ENCODE data around the gene INTS7. TPM values are rescaled to one million over a fixed set of nuclear protein-coding genes. Genes with fewer than 3 reads are reported as not detected.

The INTS7 gene
- 10 to 100 TPM; 11.1 to 16.5 (median 14.8) TPM for total RNA-seq
- 1 to 10 TPM; 5.4 to 6.3 (median 6.0) TPM for polyA plus RNA-seq
- long read RNA-seq, donor 1, full-length matches to known transcripts = 3 of 3 reads
- long read RNA-seq, donor 1, partial matches to known transcripts = 0 of 3 reads
- long read RNA-seq, donor 1, other reads (novel, unspliced or antisense) = 0 of 3 reads
- long read RNA-seq, donor 2 = 0 reads

- Histone ChIP-seq H3K4me3 (peak within 1 kb of the TSS; percentile 47 to 77 (median 65)), H3K27ac (peak within 1 kb of the TSS; percentile 83 to 93 (median 90)), H3K36me3 (no peaks in the 10 kb centered on the region), H3K9me3 (no peaks in the 10 kb centered on the region), H3K4me1 (peaks cover 18 to 70% (median 49%) of the 10 kb centered on the region in 6 donors), H3K27me3 (replicated peaks in 1 of 7) (no peaks in the 10 kb centered on the region)
- intact Hi-C loops (cut with DNase I; ENCODE audit: low total_unique reads) = loop anchor here (10.0 kb wide), 2 partner anchors 200 to 360 kb away; partner anchors contain the start of genes LPGAT1 and NEK2
- peak; percentile 99 for DNase-seq
- TF ChIP-seq CTCF (IDR thresholded peaks at IDR 0.05 in 8 of 11, conservative IDR thresholded peaks at IDR 0.05 in 3 of 11) (peak; percentile 88 to 97 (median 94)), POLR2AphosphoS5 (IDR thresholded peaks at IDR 0.05) (peak; percentile 76 to 88 (median 86)), POLR2A (IDR thresholded peaks at IDR 0.05) (no peak)
- 0 to 1% (median 0%) methylated on average over 50 to 53 of the region's 53 CpGs for WGBS, 5 donors
Observed at GRCh38 chr1:212035123-212035834, at the start of gene INTS7, which contains the start of gene DTL. Gene INTS7 (minus strand): TSS chr1:212035557. CDS start chr1:212035437, 120 bp downstream. Gene DTL (plus strand): TSS chr1:212035748. CDS start chr1:212035891, 143 bp downstream.

DNA sequence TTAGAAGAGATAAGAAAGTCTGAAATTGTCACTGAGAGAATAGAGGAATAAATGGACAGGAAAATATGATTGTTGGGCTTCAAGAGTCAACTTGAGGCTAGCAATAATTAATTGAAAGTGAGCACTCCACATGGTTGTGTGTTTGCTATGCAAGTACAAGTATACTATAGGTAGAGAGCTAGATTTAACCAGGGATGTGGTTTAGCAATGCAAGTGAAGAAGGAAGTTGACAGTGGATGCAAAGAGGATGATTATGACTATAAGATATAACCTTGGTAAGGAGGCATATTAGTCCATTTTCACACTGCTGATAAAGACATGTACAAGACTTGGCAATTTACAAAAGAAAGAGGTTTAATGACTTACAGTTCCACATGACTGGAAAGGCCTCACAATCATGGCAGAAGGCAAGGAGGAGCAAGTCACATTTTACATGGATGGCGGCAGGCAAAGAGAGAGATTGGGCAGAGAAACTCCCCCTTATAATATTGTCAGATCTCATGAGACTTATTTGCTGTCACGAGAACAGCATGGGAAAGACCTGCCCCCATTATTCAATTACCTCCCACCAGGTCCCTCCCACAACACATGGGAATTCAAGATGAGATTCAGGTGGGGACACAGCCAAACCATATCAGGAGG, 47.5 kb upstream of the INTS7 start:
- Histone ChIP-seq H3K9me3 (no peaks in the 10 kb centered on the region), H3K27me3 (replicated peaks in 1 of 7) (no peaks in the 10 kb centered on the region), H3K4me1 (peaks cover 0 to 3% (median 1%) of the 10 kb centered on the region in 6 donors), H3K4me3 (no peak overlapping the region), H3K27ac (no peak overlapping the region), H3K36me3 (peaks cover 0 to 16% (median 0%) of the 10 kb centered on the region in 6 donors)
- intact Hi-C loops (cut with DNase I; ENCODE audit: low total_unique reads) = no loop called here
- DNase-seq = no peak
- 96 to 100% (median 98%) methylated on average over 2 of the region's 2 CpGs for WGBS, 5 donors
- TF ChIP-seq POLR2AphosphoS5 (IDR thresholded peaks at IDR 0.05) = no peak
- TF ChIP-seq POLR2A (IDR thresholded peaks at IDR 0.05) = no peak
- no peak for TF ChIP-seq CTCF (IDR thresholded peaks at IDR 0.05 in 8 of 11, conservative IDR thresholded peaks at IDR 0.05 in 3 of 11)

- Histone ChIP-seq H3K4me3 (no peak overlapping the region), H3K27me3 (replicated peaks in 1 of 7) (no peaks in the 10 kb centered on the region), H3K9me3 (no peaks in the 10 kb centered on the region), H3K4me1 (no peaks in the 10 kb centered on the region), H3K27ac (no peak overlapping the region), H3K36me3 (peaks cover 0 to 16% (median 0%) of the 10 kb centered on the region in 6 donors)
- TF ChIP-seq POLR2A (IDR thresholded peaks at IDR 0.05) (no peak), CTCF (IDR thresholded peaks at IDR 0.05 in 8 of 11, conservative IDR thresholded peaks at IDR 0.05 in 3 of 11) (no peak), POLR2AphosphoS5 (IDR thresholded peaks at IDR 0.05) (no peak)
- DNase-seq = no peak
- WGBS, 5 donors = 89 to 99% (median 93%) methylated on average over 2 of the region's 2 CpGs
- intact Hi-C loops (cut with DNase I; ENCODE audit: low total_unique reads) = no loop called here
Observed at GRCh38 chr1:212078826-212079225, 43.5 kb upstream of the INTS7 start.
